Heart right ventricle (tissue), 16 donors: Measurements from ENCODE around the gene ANXA6. TPM values are rescaled to one million over a fixed set of nuclear protein-coding genes. Genes with fewer than 3 reads are reported as not detected.

ENCODE experiments used
- ATAC-seq, 8 donors: fragments of 200-7000 bp; cut with Tn5 transposase; one replicate each; pipeline ENCODE4 v1.9.1; 2020; ENCODE audit warnings: mild to moderate bottlenecking in 8 of 8, moderate library complexity in 8 of 8, moderate number of reproducible peaks in 1 of 8
- DNase-seq, 2 donors: peaks; one replicate each; pipeline ENCODE4 v3.0.0-alpha.2; 2020
- H3K27ac ChIP-seq, 10 donors: fragments of 200-600 bp; sonication (generic) in 2 of 10; one replicate each; pipeline versions ENCODE4 v1.5.0 to v1.8.0; 2020 to 2022; ENCODE audit warnings: mild to moderate bottlenecking in 3 of 10
- H3K27me3 ChIP-seq, 7 donors: fragments of 200-600 bp; one replicate each; pipeline ENCODE4 v1.8.0; 2021 to 2022; ENCODE audit warnings: mild to moderate bottlenecking in 2 of 7
- H3K36me3 ChIP-seq, 9 donors: fragments of 200-600 bp; sonication (generic) in 1 of 9; one replicate each; pipeline versions ENCODE4 v1.5.0 to v1.8.0; 2020 to 2022; ENCODE audit warnings: mild to moderate bottlenecking in 2 of 9
- H3K4me1 ChIP-seq, 9 donors: fragments of 200-600 bp; sonication (generic) in 1 of 9; one replicate each; pipeline versions ENCODE4 v1.5.0 to v1.8.0; 2020 to 2022; ENCODE audit warnings: mild to moderate bottlenecking in 4 of 9
- H3K4me3 ChIP-seq, 10 donors: fragments of 200-600 bp; sonication (generic) in 2 of 10; one replicate each; pipeline versions ENCODE4 v1.5.0 to v1.8.0; 2020 to 2022; ENCODE audit warnings: mild to moderate bottlenecking in 7 of 10, moderate library complexity in 2 of 10
- H3K9me3 ChIP-seq, 11 donors: fragments of 200-600 bp in 10 of 11; sonication (generic) in 2 of 11; one replicate each; pipeline versions ENCODE4 v1.5.0 to v1.8.0; 2013 to 2022; ENCODE audit warnings: mild to moderate bottlenecking in 2 of 11, control low read depth in 1 of 11, moderate library complexity in 1 of 11
- WGBS, 2 donors: extraction: QIAGEN DNeasy Blood & Tissue Kit; methylation state at CpG; one replicate each; pipeline ENCODE4 v1.1.7; 2013; ENCODE audit warnings: inconsistent platforms in 1 of 2; 5-methylcytosine and 5-hydroxymethylcytosine counted together
- intact Hi-C, 10 donors: fragments of 100-400 bp; cut with DNase I; formaldehyde crosslinking; loops; one replicate each; pipeline versions ENCODE4 v1.11.1 to v1.14.2; 2022
- polyA plus RNA-seq, 2 donors: library from polyadenylated mRNA; stranded (reverse); fragments of 200-250 nt; gene quantifications; one replicate each; pipeline ENCODE4 v1.2.3, GENCODE V29; 2013
- total RNA-seq, 10 donors: library from RNA; stranded (reverse); fragmentation: NEBNext Ultra II Directional in 3 of 10; extraction: Animal tissue kit (Norgen Biotek cat#: 25700) in 3 of 10; gene quantifications; one replicate each; pipeline versions ENCODE4 v1.2.1 to v1.2.4, GENCODE V29; 2021 to 2023
- TF ChIP-seq, protein P1 (sequence below), 9 donors: fragments of 200-600 bp; sonication (generic) in 2 of 9; IDR thresholded peaks; one replicate each; pipeline versions ENCODE4 v1.5.0 to v1.8.0; 2021 to 2022; ENCODE audit warnings: antibody characterized with exemption in 9 of 9, mild to moderate bottlenecking in 5 of 9, moderate library complexity in 1 of 9
- donor health status: Arrhythmogenic right ventricular cardiomyopathy.
- donor health status: ischemic (EF 13 %, LVEDD 7.1; RV severe dilation, severe dysfunction).
- donor health status: healthy with polysubstance abuse.
- donor health status: DM: no; HTN: yes; CAD: no.
- donor health status: DM: no; HTN: no; CAD: no.
- donor health status: ischemic (EF 25% LVEDD 6.9; RV normal size, moderate dysfunction).
- donor health status: ischemic (EF 25% LVEDD 5.7; RV mildly dilated, moderate dysfunction).
- donor health status: healthy.
- donor health status: DM: yes; HTN: yes; CAD: no.
- donor health status: Ischemic cardiomyopathy.
- donor health status: ischemic (EF 35%, LVEDD 5.7; RV mildly dilated, moderate dysfunction).
- donor health status: nonischemic (EF 11% LVEDD 7.7; RV severe dilation, severe dysfunction).
- donor health status: DM: yes; HTN: yes; CAD: no.
- donor health status: PGD.
- donor health status: ischemic (EF 29% LVEDD 5.4; RV normal size, mild dysfunction).
- donor health status: nonischemic (EF 23%, LVEDD 6.1; RV moderate dilation, normal function).

The ANXA6 gene
- total and polyA plus RNA-seq, 12 donors = 137 to 275 (median 218) TPM

DNA sequence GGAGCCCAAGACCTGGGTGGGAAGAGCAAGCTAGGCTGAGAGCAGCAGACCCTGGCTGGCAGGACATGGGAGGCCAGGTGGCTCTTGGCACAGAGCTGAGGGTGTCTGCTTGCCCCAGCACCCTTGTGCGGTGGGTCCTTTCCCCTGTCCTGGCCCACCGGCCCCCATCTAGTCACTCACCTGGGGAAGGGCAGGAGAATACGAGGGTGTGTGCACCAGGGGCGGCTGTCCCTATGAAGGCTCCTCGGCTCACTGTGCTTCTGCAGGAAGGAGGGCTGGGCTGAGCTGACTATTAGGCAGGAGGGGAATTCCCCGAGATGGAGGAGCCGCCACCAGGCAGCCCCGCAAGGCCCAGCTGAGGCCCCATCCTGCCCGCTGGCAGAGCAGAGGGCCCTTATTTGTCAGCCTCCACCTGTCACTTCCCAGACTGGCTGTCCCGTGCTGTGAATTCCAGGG, 70.6 kb downstream of the ANXA6 start:
- WGBS, 2 donors = 62 to 75% methylated on average over 10 of the region's 10 CpGs

DNA sequence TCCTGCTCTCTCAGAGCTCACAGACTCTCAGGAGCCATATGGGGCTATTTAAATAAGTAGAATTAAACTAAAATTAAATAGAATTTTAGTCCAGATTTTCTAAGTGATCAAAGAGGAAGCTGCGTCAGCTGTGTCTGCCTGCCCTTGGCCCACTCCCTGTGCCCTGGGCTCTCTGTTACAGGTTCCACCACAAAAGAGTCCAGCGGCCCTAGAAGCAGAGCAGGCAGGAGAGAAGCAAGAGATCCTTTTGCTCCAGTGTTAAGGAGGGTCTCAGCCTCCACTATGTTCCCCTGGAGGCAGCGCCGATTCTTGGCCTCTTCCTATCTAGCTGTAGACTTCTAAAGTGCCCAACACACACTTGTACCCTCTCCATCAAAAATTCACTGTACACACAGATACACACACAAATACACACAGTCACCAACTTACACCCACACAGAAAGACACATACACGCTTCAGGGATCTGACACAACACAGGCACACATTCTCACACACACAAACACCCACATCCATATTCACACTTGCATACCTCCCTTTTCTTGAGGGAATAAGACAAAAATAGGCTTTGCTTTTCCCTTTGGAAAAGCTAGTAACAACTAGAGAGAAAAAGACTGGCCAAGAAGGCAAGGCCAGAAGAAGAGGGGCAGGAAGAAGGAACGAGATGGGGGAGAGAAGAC, 71.2 kb downstream of the ANXA6 start:
- ATAC-seq = no peak
- Histone ChIP-seq H3K27ac (peak overlapping the region in 9 of 10 donors; percentile 64 to 88 (median 79)), H3K9me3 (no peaks in the 10 kb centered on the region), H3K4me1 (peaks cover 22 to 75% (median 43%) of the 10 kb centered on the region in 9 donors), H3K4me3 (peak overlapping the region in 3 of 10 donors; percentile 16 to 48 (median 21)), H3K27me3 (no peaks in the 10 kb centered on the region), H3K36me3 (no peaks in the 10 kb centered on the region)
- WGBS, 2 donors = 70 to 79% methylated on average over 6 of the region's 6 CpGs
- TF ChIP-seq, protein P1, sequence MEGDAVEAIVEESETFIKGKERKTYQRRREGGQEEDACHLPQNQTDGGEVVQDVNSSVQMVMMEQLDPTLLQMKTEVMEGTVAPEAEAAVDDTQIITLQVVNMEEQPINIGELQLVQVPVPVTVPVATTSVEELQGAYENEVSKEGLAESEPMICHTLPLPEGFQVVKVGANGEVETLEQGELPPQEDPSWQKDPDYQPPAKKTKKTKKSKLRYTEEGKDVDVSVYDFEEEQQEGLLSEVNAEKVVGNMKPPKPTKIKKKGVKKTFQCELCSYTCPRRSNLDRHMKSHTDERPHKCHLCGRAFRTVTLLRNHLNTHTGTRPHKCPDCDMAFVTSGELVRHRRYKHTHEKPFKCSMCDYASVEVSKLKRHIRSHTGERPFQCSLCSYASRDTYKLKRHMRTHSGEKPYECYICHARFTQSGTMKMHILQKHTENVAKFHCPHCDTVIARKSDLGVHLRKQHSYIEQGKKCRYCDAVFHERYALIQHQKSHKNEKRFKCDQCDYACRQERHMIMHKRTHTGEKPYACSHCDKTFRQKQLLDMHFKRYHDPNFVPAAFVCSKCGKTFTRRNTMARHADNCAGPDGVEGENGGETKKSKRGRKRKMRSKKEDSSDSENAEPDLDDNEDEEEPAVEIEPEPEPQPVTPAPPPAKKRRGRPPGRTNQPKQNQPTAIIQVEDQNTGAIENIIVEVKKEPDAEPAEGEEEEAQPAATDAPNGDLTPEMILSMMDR (IDR thresholded peaks at IDR 0.05) = no peak
- intact Hi-C loops = no loop called here
- no peak for DNase-seq

More for the DNA sequence above, 70.6 kb downstream of the ANXA6 start:
- H3K36me3 ChIP-seq = no peaks in the 10 kb centered on the region
- intact Hi-C loops = no loop called here
- H3K27ac ChIP-seq = peak overlapping the region in 8 of 10 donors; percentile 53 to 88 (median 80)
- H3K27me3 ChIP-seq = no peaks in the 10 kb centered on the region
- peaks cover 22 to 76% (median 39%) of the 10 kb centered on the region in 9 donors for H3K4me1 ChIP-seq
- no peak for DNase-seq
- ATAC-seq = peak in 2 of 8 donors; percentile 12 to 34
- TF ChIP-seq, protein P1 (IDR thresholded peaks at IDR 0.05) = no peak
- H3K4me3 ChIP-seq = peak overlapping the region in 3 of 10 donors; percentile 16 to 48 (median 21)
- no peaks in the 10 kb centered on the region for H3K9me3 ChIP-seq

DNA sequence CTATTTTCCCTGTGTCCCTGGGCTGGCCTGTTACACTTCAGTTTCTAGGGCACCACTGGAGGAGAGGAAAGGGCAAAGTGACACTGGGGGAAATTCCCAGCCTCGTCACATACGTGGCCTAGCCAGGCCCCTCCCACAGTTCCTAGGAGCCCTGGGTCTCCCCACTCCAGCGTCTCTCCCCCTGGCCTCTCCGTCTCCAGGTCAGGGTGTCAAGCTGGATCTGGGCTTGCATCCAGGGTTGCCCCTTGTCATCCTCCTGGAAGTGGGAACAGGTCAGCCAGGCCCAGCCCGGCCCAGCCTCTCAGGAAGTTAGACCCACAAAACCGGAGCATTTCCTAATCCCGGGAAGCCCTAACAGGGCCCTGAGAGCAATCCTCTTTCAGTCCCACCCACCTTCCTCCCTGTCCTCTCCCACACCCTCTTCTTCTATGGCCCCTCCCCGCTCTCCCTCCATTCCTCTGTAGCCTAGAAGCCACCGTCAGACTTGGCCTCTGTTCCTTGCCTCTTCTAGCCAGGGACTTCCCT, 72.0 kb downstream of the ANXA6 start:
- ATAC-seq (peak; percentile 6 to 58 (median 30)), DNase-seq (peak; percentile 52 to 71)
- peak overlapping the region; percentile 44 to 88 (median 78) for H3K27ac ChIP-seq
- H3K36me3 ChIP-seq = no peaks in the 10 kb centered on the region
- TF ChIP-seq, protein P1 (IDR thresholded peaks at IDR 0.05) = no peak
- WGBS, 2 donors = 19 to 22% methylated on average over 9 of the region's 9 CpGs
- H3K9me3 ChIP-seq = no peaks in the 10 kb centered on the region
- peak overlapping the region in 3 of 10 donors; percentile 12 to 48 (median 21) for H3K4me3 ChIP-seq
- intact Hi-C loops = no loop called here
- peaks cover 22 to 75% (median 43%) of the 10 kb centered on the region in 9 donors for H3K4me1 ChIP-seq
- H3K27me3 ChIP-seq = no peaks in the 10 kb centered on the region

DNA sequence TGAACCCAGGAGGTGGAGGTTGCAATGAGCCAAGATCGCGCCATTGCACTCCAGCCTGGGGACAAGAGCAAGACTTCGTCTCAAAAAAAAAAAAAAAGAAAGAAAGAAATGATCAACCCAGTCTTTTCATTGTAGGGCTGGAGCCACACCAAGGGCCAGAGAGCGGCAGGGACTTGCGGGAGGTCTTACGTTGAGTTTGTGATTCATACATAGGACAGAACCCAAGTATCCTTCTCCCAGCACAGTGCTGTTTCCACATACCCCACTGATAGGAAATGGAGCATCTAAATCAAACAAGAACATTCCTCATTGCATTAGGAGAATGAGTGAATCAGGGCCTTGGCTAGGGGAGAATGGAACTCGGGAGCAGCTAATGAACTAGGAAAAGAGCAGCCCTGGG, 73.2 kb downstream of the ANXA6 start:
- no peak overlapping the region for H3K4me3 ChIP-seq
- peaks cover 22 to 76% (median 49%) of the 10 kb centered on the region in 9 donors for H3K4me1 ChIP-seq
- no peaks in the 10 kb centered on the region for H3K36me3 ChIP-seq
- intact Hi-C loops = no loop called here
- TF ChIP-seq, protein P1 (IDR thresholded peaks at IDR 0.05) = no peak
- H3K27ac ChIP-seq = peak overlapping the region in 1 of 10 donors; percentile 80
- ATAC-seq (no peak), DNase-seq (no peak)
- H3K27me3 ChIP-seq = no peaks in the 10 kb centered on the region
- no peaks in the 10 kb centered on the region for H3K9me3 ChIP-seq
- WGBS, 2 donors = 95 to 98% methylated on average over 7 of the region's 7 CpGs
